Measurements from ENCODE around the gene TNIK.

The TNIK gene

DNA sequence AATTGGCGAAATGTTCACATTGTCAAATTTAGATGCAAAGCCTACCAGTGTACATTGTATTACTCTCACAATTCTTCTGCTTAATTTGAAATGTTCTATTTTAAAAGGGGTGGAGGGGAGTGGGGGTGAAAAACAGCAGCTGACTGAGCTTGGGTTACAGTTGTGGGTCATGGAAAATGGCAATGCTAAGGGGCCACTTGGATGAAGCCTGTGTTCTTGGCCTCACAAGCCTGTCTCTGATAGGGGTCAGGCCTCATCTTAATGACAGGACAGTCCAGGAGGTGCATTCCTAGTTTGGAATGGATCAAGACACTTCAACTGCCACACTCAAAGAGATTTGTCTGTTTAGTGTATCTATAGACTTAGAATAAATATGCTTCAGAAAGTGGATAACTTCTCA lies 158.2 kb downstream of the TNIK start:
- Histone ChIP-seq H3K27me3 (no peaks in the 10 kb centered on the region), H3K9me3 (no peaks in the 10 kb centered on the region), H3K4me1 (no peaks in the 10 kb centered on the region), H3K4me3 (ENCODE audit: low read depth, low read length) (no peak overlapping the region), H3K36me3 (no peaks in the 10 kb centered on the region)
- TF ChIP-seq, protein P1, sequence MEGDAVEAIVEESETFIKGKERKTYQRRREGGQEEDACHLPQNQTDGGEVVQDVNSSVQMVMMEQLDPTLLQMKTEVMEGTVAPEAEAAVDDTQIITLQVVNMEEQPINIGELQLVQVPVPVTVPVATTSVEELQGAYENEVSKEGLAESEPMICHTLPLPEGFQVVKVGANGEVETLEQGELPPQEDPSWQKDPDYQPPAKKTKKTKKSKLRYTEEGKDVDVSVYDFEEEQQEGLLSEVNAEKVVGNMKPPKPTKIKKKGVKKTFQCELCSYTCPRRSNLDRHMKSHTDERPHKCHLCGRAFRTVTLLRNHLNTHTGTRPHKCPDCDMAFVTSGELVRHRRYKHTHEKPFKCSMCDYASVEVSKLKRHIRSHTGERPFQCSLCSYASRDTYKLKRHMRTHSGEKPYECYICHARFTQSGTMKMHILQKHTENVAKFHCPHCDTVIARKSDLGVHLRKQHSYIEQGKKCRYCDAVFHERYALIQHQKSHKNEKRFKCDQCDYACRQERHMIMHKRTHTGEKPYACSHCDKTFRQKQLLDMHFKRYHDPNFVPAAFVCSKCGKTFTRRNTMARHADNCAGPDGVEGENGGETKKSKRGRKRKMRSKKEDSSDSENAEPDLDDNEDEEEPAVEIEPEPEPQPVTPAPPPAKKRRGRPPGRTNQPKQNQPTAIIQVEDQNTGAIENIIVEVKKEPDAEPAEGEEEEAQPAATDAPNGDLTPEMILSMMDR (IDR thresholded peaks at IDR 0.05; ENCODE audit: low read depth, low read length), result no peak
- no peak for DNase-seq

DNA sequence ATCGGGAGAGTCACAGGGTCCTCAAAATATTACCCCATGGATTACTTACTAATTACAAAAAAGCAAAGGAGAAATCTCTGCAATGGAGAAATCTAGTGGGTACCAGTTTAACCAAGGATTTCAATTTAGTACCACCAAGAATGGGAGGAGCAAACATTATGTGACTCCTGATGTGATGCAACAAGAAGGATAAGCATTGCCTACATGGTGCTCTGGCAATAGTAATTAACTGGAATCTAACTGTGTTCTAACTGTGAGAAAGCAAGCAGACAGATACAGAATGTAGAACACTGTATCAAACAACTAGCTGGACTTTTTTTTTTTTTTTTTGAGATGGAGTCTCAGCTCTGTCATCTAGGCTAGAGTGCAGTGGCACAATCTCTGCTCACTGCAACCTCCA lies 159.2 kb downstream of the TNIK start:
- no peaks in the 10 kb centered on the region for H3K9me3 ChIP-seq
- no peaks in the 10 kb centered on the region for H3K36me3 ChIP-seq
- no peak overlapping the region for H3K4me3 ChIP-seq (ENCODE audit: low read depth, low read length)
- H3K4me1 ChIP-seq, result no peaks in the 10 kb centered on the region
- TF ChIP-seq, protein P1 (IDR thresholded peaks at IDR 0.05; ENCODE audit: low read depth, low read length), result no peak
- DNase-seq, result no peak
- no peaks in the 10 kb centered on the region for H3K27me3 ChIP-seq

DNA sequence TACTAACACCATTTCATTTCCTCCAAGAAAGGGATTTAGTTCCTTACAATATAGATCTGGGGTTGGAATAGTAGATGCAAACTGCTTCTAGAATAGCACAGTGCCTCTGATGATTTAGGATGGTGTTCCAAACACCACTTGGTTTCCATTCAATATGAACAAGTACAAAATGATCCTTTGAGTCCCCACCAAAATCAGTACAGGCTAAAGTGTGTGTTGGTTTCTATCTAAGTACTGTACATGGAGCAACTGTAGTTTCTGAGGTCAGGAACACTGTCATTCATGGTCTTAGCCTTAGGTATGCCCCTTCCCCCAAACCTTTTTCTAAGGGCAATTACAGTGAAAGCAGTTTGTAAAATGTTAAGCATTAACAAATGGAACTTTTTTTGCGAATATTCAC lies 162.3 kb downstream of the TNIK start:
- H3K9me3 ChIP-seq, result no peaks in the 10 kb centered on the region
- no peaks in the 10 kb centered on the region for H3K36me3 ChIP-seq
- TF ChIP-seq, protein P1 (IDR thresholded peaks at IDR 0.05; ENCODE audit: low read depth, low read length), result no peak
- no peaks in the 10 kb centered on the region for H3K27me3 ChIP-seq
- no peaks in the 10 kb centered on the region for H3K4me1 ChIP-seq
- DNase-seq, result no peak
- no peak overlapping the region for H3K4me3 ChIP-seq (ENCODE audit: low read depth, low read length)

DNA sequence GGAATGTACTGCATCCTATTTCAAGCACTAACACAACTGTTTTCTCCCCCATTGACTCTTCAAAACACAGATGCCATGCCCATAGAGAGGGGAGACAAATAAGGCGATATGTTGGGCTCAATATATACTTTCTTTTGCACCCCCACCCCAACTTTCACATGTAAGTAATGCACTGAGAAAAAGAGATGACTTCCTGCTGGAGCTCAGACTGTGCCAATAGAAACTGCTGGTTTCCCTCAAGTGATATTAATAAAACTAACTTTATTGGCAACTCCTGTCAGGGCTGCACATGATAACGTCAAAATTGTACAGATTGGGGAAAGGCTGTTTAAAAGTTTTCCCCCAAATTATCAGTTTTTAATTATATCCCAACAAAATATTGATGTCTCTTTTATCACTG lies 163.0 kb downstream of the TNIK start:
- H3K4me1 ChIP-seq, result no peaks in the 10 kb centered on the region
- H3K36me3 ChIP-seq, result no peaks in the 10 kb centered on the region
- TF ChIP-seq, protein P1 (IDR thresholded peaks at IDR 0.05; ENCODE audit: low read depth, low read length), result no peak

DNA sequence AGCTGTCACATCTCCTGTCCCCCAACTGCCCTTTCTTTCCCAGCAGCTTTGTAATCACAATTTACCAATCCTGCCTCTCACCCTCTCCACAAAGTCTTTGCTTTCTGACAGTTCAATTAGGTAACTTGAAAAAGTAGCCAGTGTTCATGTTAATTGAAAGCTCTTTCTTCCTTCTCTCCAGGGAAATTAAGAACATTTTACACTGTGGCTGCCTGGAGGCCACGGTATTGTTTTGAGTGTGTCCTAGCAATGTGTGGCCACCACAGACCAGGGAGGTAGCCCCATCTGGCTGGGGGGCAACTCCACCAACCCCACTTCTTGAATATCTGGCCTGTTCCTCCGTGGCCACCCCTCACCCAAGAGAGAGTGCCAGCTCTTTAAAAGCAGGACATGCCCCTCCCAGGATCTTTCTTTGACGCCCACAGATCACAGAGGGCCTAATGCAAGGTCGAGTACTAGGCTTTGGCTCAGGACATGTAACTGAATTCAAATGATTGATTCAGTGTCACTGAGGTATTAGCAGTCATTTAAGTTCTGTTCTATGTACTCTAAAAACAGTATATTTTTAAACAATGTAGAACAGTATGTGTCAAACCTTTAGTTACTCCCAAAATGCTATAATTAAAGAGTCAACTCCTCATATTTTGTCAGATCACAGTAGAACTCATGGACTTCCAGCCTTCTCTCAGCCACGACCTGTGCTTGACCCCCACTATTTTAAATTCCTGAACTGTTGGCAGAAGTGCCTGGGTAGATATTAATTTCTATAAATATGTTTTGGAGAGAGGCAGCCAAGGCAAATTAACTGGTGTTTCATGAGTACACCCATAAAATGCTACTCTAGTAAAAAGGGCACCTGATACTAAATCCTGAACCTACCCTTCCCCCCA lies 164.5 kb downstream of the TNIK start:
- Histone ChIP-seq H3K36me3 (no peaks in the 10 kb centered on the region), H3K9me3 (no peaks in the 10 kb centered on the region), H3K4me3 (ENCODE audit: low read depth, low read length) (no peak overlapping the region), H3K27me3 (no peaks in the 10 kb centered on the region), H3K4me1 (no peaks in the 10 kb centered on the region)
- TF ChIP-seq, protein P1 (IDR thresholded peaks at IDR 0.05; ENCODE audit: low read depth, low read length), result no peak
- no peak for DNase-seq

More for the DNA sequence above, 163.0 kb downstream of the TNIK start:
- no peak for DNase-seq
- Histone ChIP-seq H3K9me3 (no peaks in the 10 kb centered on the region), H3K27me3 (no peaks in the 10 kb centered on the region), H3K4me3 (ENCODE audit: low read depth, low read length) (no peak overlapping the region)

DNA sequence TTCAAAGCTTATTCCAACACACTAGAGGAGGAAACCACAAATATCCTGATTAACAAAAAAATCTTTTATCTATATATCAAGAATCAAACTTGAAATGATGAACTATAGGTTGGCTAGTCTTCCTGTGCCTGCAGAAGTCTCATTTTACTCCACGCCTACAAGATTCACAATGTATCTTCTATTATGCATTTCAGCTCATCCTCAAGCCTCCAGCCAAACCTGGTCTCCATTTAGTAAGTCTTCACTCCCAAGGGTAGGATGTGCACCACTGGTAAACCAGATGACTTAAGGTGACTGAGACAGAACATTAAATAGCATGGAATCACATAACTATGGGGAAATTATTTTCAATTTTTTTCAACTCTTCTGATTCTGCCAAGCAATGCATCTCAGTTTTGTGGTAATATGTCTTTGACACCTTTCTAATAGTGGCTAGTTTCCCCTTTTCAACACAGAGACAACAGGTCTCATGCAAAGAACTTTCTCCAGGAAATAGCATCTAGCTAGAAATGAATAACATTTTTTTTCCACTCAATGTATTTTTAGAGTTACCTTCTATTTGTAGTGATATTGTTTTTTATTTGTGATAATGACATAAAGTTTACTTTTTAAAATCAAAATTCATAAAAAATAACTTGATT lies 166.9 kb downstream of the TNIK start:
- H3K9me3 ChIP-seq, result no peaks in the 10 kb centered on the region
- H3K36me3 ChIP-seq, result no peaks in the 10 kb centered on the region
- H3K4me3 ChIP-seq (ENCODE audit: low read depth, low read length), result no peak overlapping the region
- DNase-seq, result no peak
- no peaks in the 10 kb centered on the region for H3K27me3 ChIP-seq
- TF ChIP-seq, protein P1 (IDR thresholded peaks at IDR 0.05; ENCODE audit: low read depth, low read length), result no peak
- H3K4me1 ChIP-seq, result no peaks in the 10 kb centered on the region
